MCF 10A (cell line): Measurements from ENCODE around the gene PPDPF. TPM values are rescaled to one million over a fixed set of nuclear protein-coding genes. Genes with fewer than 3 reads are reported as not detected.

Experiments used
- BruUV-seq: library from RNA; stranded (reverse); fragments of 400-500 nt; replicated peaks from 2 replicates; lab custom pipeline; 2021; lab: Mats Ljungman, UMichigan
- CTCF ChIA-PET: fragments of 300-600 bp; sonication (Branson Sonifier 250); formaldehyde crosslinking; extraction: SDS; loops from one replicate; lab custom pipeline; 2021; ENCODE audit warnings: antibody characterized with exemption, inconsistent platforms; lab: Yijun Ruan, JAX
- POLR2A ChIA-PET: fragments of 300-600, 350-650 bp; sonication (Branson Sonifier 250); formaldehyde crosslinking; extraction: SDS; loops from one replicate; lab custom pipeline; 2020; ENCODE audit warnings: antibody characterized with exemption, inconsistent platforms; lab: Yijun Ruan, JAX
- DNase-seq: peaks from one replicate; pipeline ENCODE4 v3.0.0-alpha.2; 2018; ENCODE audit not compliant: unreplicated experiment
- H3K27ac Mint-ChIP-seq: one replicate; pipeline ENCODE4 v1.8.0; 2022; ENCODE audit warnings: mild to moderate bottlenecking, low read depth, mixed read lengths; ENCODE audit not compliant: unreplicated experiment
- H3K27me3 Mint-ChIP-seq: one replicate; pipeline ENCODE4 v1.8.0; 2022; ENCODE audit warnings: mixed read lengths; ENCODE audit not compliant: insufficient read depth, unreplicated experiment
- H3K36me3 Mint-ChIP-seq: one replicate; pipeline ENCODE4 v1.8.0; 2022; ENCODE audit warnings: mild to moderate bottlenecking, moderate library complexity, mixed read lengths; ENCODE audit not compliant: insufficient read depth, unreplicated experiment
- H3K4me1 Mint-ChIP-seq: one replicate; pipeline ENCODE4 v1.8.0; 2022; ENCODE audit warnings: mixed read lengths; ENCODE audit not compliant: insufficient read depth, unreplicated experiment
- H3K4me3 Mint-ChIP-seq: one replicate; pipeline ENCODE4 v1.8.0; 2022; ENCODE audit warnings: mild to moderate bottlenecking, moderate library complexity, mixed read lengths; ENCODE audit not compliant: unreplicated experiment
- H3K9me3 Mint-ChIP-seq: one replicate; pipeline ENCODE4 v1.8.0; 2022; ENCODE audit warnings: mixed read lengths; ENCODE audit not compliant: unreplicated experiment
- CTCF ChIP-seq: fragments of 200-600 bp; IDR thresholded peaks from one replicate; pipeline ENCODE4 v1.8.0; 2022; ENCODE audit warnings: antibody characterized with exemption, mild to moderate bottlenecking; ENCODE audit not compliant: unreplicated experiment
- intact Hi-C: fragments of 100-400 bp; cut with micrococcal nuclease; formaldehyde crosslinking; loops from 2 replicates; pipeline ENCODE4 v1.14.1; 2022
- total RNA-seq: library from RNA; stranded (reverse); gene quantifications from 2 replicates; pipeline ENCODE4 v1.2.3, GENCODE V29; 2022

Gene PPDPF
- total RNA-seq, 1 experiment from 2014 or later: 315 TPM

GRCh38 chr20:63503524-63503923, 17.0 kb upstream of the PPDPF start:
- no peaks in the 10 kb centered on the region for H3K9me3 Mint-ChIP-seq
- ChIA-PET POLR2A (interaction anchor here (0.7 kb wide), 1 partner anchor 17 kb away, joined by 3 read pairs; the partner anchor contains the start of gene PPDPF), CTCF (interaction anchor here (0.7 kb wide), 1 partner anchor 9 kb away, joined by 3 read pairs; no protein-coding TSS in a partner anchor)
- no peak overlapping the region for H3K4me3 Mint-ChIP-seq
- H3K36me3 Mint-ChIP-seq: no peaks in the 10 kb centered on the region
- H3K27ac Mint-ChIP-seq: no peak overlapping the region
- no peak for DNase-seq
- no peaks in the 10 kb centered on the region for H3K27me3 Mint-ChIP-seq
- intact Hi-C loops: no loop called here
- H3K4me1 Mint-ChIP-seq: no peaks in the 10 kb centered on the region
- TF ChIP-seq CTCF: no peak
- no TSS peak for BruUV-seq

DNA sequence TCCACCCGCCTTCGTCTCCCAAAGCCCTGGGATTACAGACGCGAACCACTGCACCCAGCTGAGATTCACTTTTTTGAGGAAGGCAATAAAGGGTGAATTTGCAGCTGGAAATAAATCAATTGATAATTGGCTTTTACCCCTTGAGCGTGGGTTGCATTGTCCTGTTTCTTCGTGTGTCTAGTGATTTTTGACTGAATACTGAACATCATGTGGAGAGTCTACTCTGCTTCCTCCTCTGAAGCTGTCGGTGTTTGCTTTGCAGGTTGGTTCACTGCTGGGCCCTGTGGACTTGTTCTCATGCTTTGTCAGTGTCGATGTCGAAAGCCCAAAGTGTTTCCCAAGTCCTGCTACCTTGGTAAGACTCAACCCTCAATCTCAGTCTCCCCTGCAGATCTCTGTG, 15.9 kb upstream of the PPDPF start:
- DNase-seq: no peak
- Mint-ChIP-seq H3K9me3 (no peaks in the 10 kb centered on the region), H3K4me3 (no peak overlapping the region), H3K27ac (no peak overlapping the region), H3K4me1 (peaks cover 8% of the 10 kb centered on the region), H3K36me3 (no peaks in the 10 kb centered on the region), H3K27me3 (peaks cover 9% of the 10 kb centered on the region)
- ChIA-PET CTCF (interaction anchor here (0.6 to 1.3 kb wide), 2 partner anchors 8 to 63 kb away, joined by 3 to 9 read pairs; no protein-coding TSS in a partner anchor), POLR2A (interaction anchor here (0.7 to 1.2 kb wide), 2 partner anchors 16 to 1154 kb away, joined by 3 read pairs; no protein-coding TSS in a partner anchor)
- BruUV-seq: no TSS peak
- intact Hi-C loops: no loop called here
- no peak for TF ChIP-seq CTCF

DNA sequence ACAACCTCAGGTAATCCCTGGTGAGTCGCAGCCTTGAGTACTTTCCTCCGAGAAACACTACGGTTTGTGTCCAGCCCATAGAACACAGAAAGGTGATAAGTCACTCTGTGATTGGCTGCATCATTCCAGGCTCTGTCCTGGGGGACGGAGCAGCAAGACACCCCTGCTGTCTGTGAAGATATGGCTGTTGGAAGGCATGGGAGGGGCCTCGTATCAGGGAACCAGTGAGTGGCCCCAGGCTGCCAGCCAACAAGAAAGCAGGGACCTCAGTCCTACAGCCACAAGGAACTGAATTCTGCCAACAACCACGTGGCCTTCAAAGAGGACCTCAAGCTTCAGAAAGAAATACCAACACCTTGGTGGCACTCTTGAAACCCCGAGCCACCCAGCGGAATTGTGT, 15.3 kb upstream of the PPDPF start:
- TF ChIP-seq CTCF: no peak
- ChIA-PET POLR2A (no interaction called here), CTCF (interaction anchor here (0.6 to 1.3 kb wide), 2 partner anchors 9 to 123 kb away, joined by 3 to 9 read pairs; no protein-coding TSS in a partner anchor)
- BruUV-seq: no TSS peak
- H3K27ac Mint-ChIP-seq: no peak overlapping the region
- H3K27me3 Mint-ChIP-seq: peaks cover 15% of the 10 kb centered on the region
- H3K4me3 Mint-ChIP-seq: no peak overlapping the region
- no peak for DNase-seq
- H3K36me3 Mint-ChIP-seq: no peaks in the 10 kb centered on the region
- intact Hi-C loops: no loop called here
- H3K4me1 Mint-ChIP-seq: peaks cover 8% of the 10 kb centered on the region
- no peaks in the 10 kb centered on the region for H3K9me3 Mint-ChIP-seq

DNA sequence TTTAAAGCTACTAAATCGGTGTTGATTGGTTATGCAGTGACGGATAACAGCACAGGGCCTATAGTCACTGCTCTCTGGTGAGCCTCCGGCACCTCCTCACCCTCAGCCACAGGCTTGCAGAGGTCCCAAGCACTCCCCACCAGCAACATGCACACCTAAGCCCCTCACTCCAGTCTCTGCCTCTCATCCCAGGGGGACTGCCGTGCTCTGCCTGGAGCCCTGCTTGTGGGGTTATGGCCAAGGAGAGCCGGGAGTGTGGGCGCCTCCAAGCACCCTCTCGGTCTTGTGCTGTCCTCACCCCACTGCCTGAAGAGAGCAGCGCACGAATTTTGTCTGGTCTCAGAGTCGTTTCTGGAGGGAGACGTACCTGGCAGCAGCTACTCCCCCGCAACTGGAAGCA, 14.8 kb upstream of the PPDPF start:
- no peak for TF ChIP-seq CTCF
- no peak overlapping the region for H3K27ac Mint-ChIP-seq
- CTCF ChIA-PET: interaction anchor here (0.6 to 0.9 kb wide), 3 partner anchors 12 to 124 kb away, joined by 3 to 4 read pairs (median 3); no protein-coding TSS in a partner anchor
- POLR2A ChIA-PET: no interaction called here
- intact Hi-C loops: no loop called here
- H3K4me3 Mint-ChIP-seq: no peak overlapping the region
- BruUV-seq: no TSS peak
- H3K4me1 Mint-ChIP-seq: peaks cover 8% of the 10 kb centered on the region
- no peak for DNase-seq
- no peaks in the 10 kb centered on the region for H3K9me3 Mint-ChIP-seq
- no peaks in the 10 kb centered on the region for H3K36me3 Mint-ChIP-seq
- peaks cover 17% of the 10 kb centered on the region for H3K27me3 Mint-ChIP-seq
